Measurements from ENCODE around the gene THAP11.

Gene THAP11

GRCh38 chr16:67801241-67801640 lies 40.9 kb upstream of the THAP11 start:
- peak overlapping the region; percentile 71 for H3K4me2 ChIP-seq (ENCODE audit: low read depth, low read length, poor library complexity, severe bottlenecking)
- peaks cover 46% of the 10 kb centered on the region for H4K20me1 ChIP-seq (ENCODE audit: insufficient read depth, low read length, poor library complexity, severe bottlenecking)
- no peaks in the 10 kb centered on the region for H3K9me2 ChIP-seq (replicated peaks; ENCODE audit: low read depth, low read length)
- peaks cover 54% of the 10 kb centered on the region for H3K4me1 ChIP-seq (ENCODE audit: insufficient read depth, low read length, poor library complexity, severe bottlenecking)
- H3K79me2 ChIP-seq (ENCODE audit: insufficient read depth, low read length): peaks cover 91% of the 10 kb centered on the region
- no peaks in the 10 kb centered on the region for H3F3A ChIP-seq (ENCODE audit: low read depth)
- peak overlapping the region; percentile 57 for H3K4me3 ChIP-seq (ENCODE audit: low read length, poor library complexity, severe bottlenecking)
- peaks cover 7% of the 10 kb centered on the region; the same call in 1 of the 2 replicates for H3K36me3 ChIP-seq (ENCODE audit: insufficient read depth, low read length)
- no peaks in the 10 kb centered on the region for H3K27me3 ChIP-seq (ENCODE audit: insufficient read depth, low read length, poor library complexity, severe bottlenecking)
- TF ChIP-seq CTCF (conservative IDR thresholded peaks at IDR 0.05; ENCODE audit: low read length) (no peak), EZH2phosphoT487 (IDR thresholded peaks at IDR 0.05; ENCODE audit: borderline replicate concordance) (no peak)
- H2AFZ ChIP-seq (ENCODE audit: low read length): no peak overlapping the region
- no peaks in the 10 kb centered on the region for H3K9me3 ChIP-seq (ENCODE audit: insufficient read depth, low read depth, low read length)
- peak overlapping the region; percentile 27 for H3K9ac ChIP-seq (ENCODE audit: low read depth, low read length, poor library complexity, severe bottlenecking)

- no peaks in the 10 kb centered on the region for H3K9me3 ChIP-seq (ENCODE audit: insufficient read depth, low read depth, low read length)
- H3K9me2 ChIP-seq (replicated peaks; ENCODE audit: low read depth, low read length): no peaks in the 10 kb centered on the region
- H3K27me3 ChIP-seq (ENCODE audit: insufficient read depth, low read length, poor library complexity, severe bottlenecking): no peaks in the 10 kb centered on the region
- H2AFZ ChIP-seq (ENCODE audit: low read length): no peak overlapping the region
- H3K4me3 ChIP-seq (ENCODE audit: low read length, poor library complexity, severe bottlenecking): peak overlapping the region; percentile 57
- peaks cover 7% of the 10 kb centered on the region; the same call in 1 of the 2 replicates for H3K36me3 ChIP-seq (ENCODE audit: insufficient read depth, low read length)
- H3F3A ChIP-seq (ENCODE audit: low read depth): no peaks in the 10 kb centered on the region
- H3K9ac ChIP-seq (ENCODE audit: low read depth, low read length, poor library complexity, severe bottlenecking): peak overlapping the region; percentile 27
- no peak for TF ChIP-seq CTCF (conservative IDR thresholded peaks at IDR 0.05; ENCODE audit: low read length)
- TF ChIP-seq EZH2phosphoT487 (IDR thresholded peaks at IDR 0.05; ENCODE audit: borderline replicate concordance): no peak
- H3K4me1 ChIP-seq (ENCODE audit: insufficient read depth, low read length, poor library complexity, severe bottlenecking): peaks cover 52% of the 10 kb centered on the region
- H3K79me2 ChIP-seq (ENCODE audit: insufficient read depth, low read length): peaks cover 85% of the 10 kb centered on the region
- H3K4me2 ChIP-seq (ENCODE audit: low read depth, low read length, poor library complexity, severe bottlenecking): peak overlapping the region; percentile 71
- peaks cover 43% of the 10 kb centered on the region for H4K20me1 ChIP-seq (ENCODE audit: insufficient read depth, low read length, poor library complexity, severe bottlenecking)
Observed at GRCh38 chr16:67801883-67802282, 40.2 kb upstream of the THAP11 start.

GRCh38 chr16:67803894-67804293 lies 38.2 kb upstream of the THAP11 start:
- no peaks in the 10 kb centered on the region for H3K9me2 ChIP-seq (replicated peaks; ENCODE audit: low read depth, low read length)
- no peaks in the 10 kb centered on the region for H3K36me3 ChIP-seq (ENCODE audit: insufficient read depth, low read length)
- H4K20me1 ChIP-seq (ENCODE audit: insufficient read depth, low read length, poor library complexity, severe bottlenecking): peaks cover 41% of the 10 kb centered on the region
- peak overlapping the region; percentile 85 for H3K9ac ChIP-seq (ENCODE audit: low read depth, low read length, poor library complexity, severe bottlenecking)
- TF ChIP-seq CTCF (conservative IDR thresholded peaks at IDR 0.05; ENCODE audit: low read length): no peak
- no peak for TF ChIP-seq EZH2phosphoT487 (IDR thresholded peaks at IDR 0.05; ENCODE audit: borderline replicate concordance)
- peaks cover 70% of the 10 kb centered on the region for H3K79me2 ChIP-seq (ENCODE audit: insufficient read depth, low read length)
- peak overlapping the region; percentile 93 for H3K4me3 ChIP-seq (ENCODE audit: low read length, poor library complexity, severe bottlenecking)
- H3K27me3 ChIP-seq (ENCODE audit: insufficient read depth, low read length, poor library complexity, severe bottlenecking): no peaks in the 10 kb centered on the region
- H3K9me3 ChIP-seq (ENCODE audit: insufficient read depth, low read depth, low read length): no peaks in the 10 kb centered on the region
- no peak overlapping the region for H2AFZ ChIP-seq (ENCODE audit: low read length)
- H3F3A ChIP-seq (ENCODE audit: low read depth): no peaks in the 10 kb centered on the region
- peaks cover 57% of the 10 kb centered on the region for H3K4me1 ChIP-seq (ENCODE audit: insufficient read depth, low read length, poor library complexity, severe bottlenecking)
- peak overlapping the region; percentile 98 for H3K4me2 ChIP-seq (ENCODE audit: low read depth, low read length, poor library complexity, severe bottlenecking)

All from Loucy (cell line).